ENCODE data around the gene OGFOD2. TPM values are rescaled to one million over a fixed set of nuclear protein-coding genes. Genes with fewer than 3 reads are reported as not detected.

The OGFOD2 gene
- total RNA-seq, 1 experiment from 2014 or later = 35.6 TPM

Small RNA genes lying within 50 kb of the gene (microRNA-seq; reads per million reads assigned to microRNA genes)
- not detected for gene MIR4304 (ENCODE audit: unreplicated experiment)

Other genes starting within 250 kb of the OGFOD2 start
- 4.0 and 4.7 TPM in 2 replicates for gene HCAR1, start 244.4 kb upstream of the OGFOD2 start, total RNA-seq (2014; rRNA removed)
- 83.3 and 91.9 TPM in 2 replicates for gene DENR, start 222.4 kb upstream of the OGFOD2 start, total RNA-seq (2014; rRNA removed)
- gene CCDC62, start 200.7 kb upstream of the OGFOD2 start, total RNA-seq (2014; rRNA removed) = 0.47 and 0.58 TPM in 2 replicates
- gene HIP1R, start 139.8 kb upstream of the OGFOD2 start, total RNA-seq (2014; rRNA removed) = 46.1 and 83.6 TPM in 2 replicates
- gene VPS37B, start 79.1 kb upstream of the OGFOD2 start, total RNA-seq (2014; rRNA removed) = 74.3 and 80.8 TPM in 2 replicates
- gene ABCB9, start 8.8 kb upstream of the OGFOD2 start, total RNA-seq (2014; rRNA removed) = 18.4 and 20.9 TPM in 2 replicates
- 363 and 486 TPM in 2 replicates for gene ARL6IP4, start 5.4 kb downstream of the OGFOD2 start, total RNA-seq (2014; rRNA removed)
- gene PITPNM2, start 175.8 kb downstream of the OGFOD2 start, total RNA-seq (2014; rRNA removed) = 5.6 and 8.1 TPM in 2 replicates